HG03066 (cell line): ENCODE results near the gene NEK7.
"Not testable (repeated sequence)": the region's sequence is repeated elsewhere in the genome, so short reads cannot be mapped to it uniquely, and the experiment has no call there.

Experiments
- ATAC-seq: cut with Tn5 transposase; IDR thresholded peaks from one replicate; pipeline ENCODE4 v1.9.1; 2021; ENCODE audit warnings: low read depth; ENCODE audit not compliant: unreplicated experiment

NEK7 gene

GRCh38 chr1:198167436-198167934 lies 10.7 kb downstream of the NEK7 start:
- ATAC-seq: peak; percentile 71

DNA sequence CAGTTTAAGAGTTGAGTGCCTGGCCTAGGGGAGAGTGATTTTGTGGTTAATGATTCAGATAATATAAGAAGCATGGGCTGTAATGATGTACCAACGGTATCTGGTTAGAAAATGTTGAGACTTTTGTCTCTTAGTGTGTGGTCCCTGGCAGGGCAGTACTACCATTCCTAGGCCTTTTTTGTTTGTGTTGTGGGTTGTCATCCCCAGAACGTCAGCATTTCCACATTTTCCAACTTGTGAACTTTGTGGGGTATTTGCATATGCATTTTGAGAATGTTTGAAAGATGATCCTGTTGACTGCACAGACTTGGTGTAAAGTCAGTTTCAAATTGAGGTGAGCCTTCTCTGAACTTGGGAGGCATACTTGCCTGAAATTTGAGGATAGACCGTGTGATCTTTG lies 11.4 kb downstream of the NEK7 start:
- no peak for ATAC-seq

DNA sequence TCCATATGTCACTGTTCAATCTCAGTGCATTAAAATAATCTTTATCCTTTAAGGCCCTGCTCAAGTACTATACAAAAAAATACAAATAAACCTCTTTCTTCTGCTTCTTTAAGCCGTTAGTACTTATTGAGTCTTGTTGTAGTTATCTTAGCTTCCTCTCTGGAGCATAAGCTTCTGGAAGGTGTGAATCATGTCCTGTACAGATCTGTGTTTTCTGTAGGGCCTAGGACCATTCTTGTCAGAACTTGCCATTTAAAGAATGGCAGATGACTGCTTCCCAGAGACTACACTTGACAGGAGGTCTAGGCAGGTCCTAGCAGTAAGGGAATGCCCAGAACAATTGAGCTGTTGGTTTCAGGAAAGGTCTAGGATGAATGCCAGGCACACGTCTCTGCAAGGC lies 12.9 kb downstream of the NEK7 start:
- ATAC-seq: no peak

- no peak for ATAC-seq
These were observed 15.1 kb downstream of the NEK7 start for GRCh38 chr1:198171667-198172540.

GRCh38 chr1:198173832-198174231 lies 17.0 kb downstream of the NEK7 start:
- ATAC-seq: peak; percentile 4

GRCh38 chr1:198174297-198174696 lies 17.5 kb downstream of the NEK7 start:
- ATAC-seq: peak; percentile 39

- peak; percentile 37 for ATAC-seq
These were observed 18.8 kb downstream of the NEK7 start for GRCh38 chr1:198175423-198176170.

DNA sequence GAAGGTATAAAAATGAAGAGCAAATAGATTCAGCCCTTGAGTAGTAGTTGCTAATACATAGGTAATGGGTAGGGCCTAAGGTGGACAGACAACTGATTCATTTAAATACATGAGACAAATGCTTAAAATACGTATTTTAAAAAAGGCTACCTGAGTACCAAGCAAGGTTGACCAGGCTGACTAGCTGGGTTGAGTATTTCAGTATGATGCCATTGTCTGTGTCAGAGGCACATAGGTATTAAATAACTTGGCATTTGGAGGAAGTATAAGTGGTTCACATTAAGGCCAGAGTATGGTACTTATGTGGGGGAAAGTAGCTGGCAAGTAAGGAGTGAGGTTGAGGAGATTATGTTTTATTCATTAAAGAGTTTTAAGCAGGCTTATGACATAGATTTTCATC lies 19.4 kb downstream of the NEK7 start:
- ATAC-seq: no peak

GRCh38 chr1:198177546-198177945 lies 20.7 kb downstream of the NEK7 start:
- ATAC-seq: no peak

DNA sequence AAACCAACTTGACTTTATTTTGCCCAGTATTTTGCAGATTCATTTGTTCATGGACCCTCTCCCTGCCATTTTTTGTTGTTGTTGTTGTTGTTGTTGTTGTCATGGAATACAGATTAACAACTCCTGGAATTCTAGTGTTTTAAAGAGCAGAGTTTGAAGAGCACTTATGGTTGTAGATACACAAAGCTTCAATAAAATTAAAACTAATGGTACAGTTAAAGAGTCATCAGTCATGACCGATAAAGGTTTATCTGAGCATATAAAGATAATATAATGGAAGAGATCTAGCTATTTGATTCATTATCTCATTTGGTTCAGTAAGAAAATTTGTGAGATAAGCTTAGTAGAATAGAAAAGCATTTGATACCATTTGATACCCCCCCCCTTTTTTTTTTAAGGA lies 21.8 kb downstream of the NEK7 start:
- ATAC-seq: no peak

GRCh38 chr1:198179556-198179981 lies 22.8 kb downstream of the NEK7 start:
- peak; percentile 62 for ATAC-seq

- no peak for ATAC-seq
These were observed 26.8 kb downstream of the NEK7 start for GRCh38 chr1:198183605-198184004.

- ATAC-seq: no peak
These were observed 27.7 kb downstream of the NEK7 start for GRCh38 chr1:198184516-198184915.

DNA sequence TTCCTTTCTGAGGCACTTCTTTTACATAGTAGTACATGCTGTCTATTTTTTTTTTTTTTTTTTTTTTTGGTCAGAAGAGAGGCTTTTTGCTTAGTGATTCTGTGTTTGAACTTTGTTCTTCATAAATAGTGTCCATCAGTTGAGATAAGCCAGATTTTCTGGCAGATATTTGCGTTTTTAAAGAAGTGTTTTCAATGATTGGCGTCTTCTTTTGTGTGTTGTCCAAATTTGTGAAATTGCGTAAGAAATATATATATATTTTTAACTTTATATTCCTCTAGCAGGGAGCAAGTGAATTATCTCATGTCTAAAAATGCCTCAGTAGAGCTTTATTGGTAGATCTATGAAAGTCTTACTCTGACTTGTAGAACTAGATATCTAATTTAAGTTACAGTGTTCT lies 28.3 kb downstream of the NEK7 start:
- no peak for ATAC-seq

GRCh38 chr1:198185759-198186158 lies 29.0 kb downstream of the NEK7 start:
- ATAC-seq: peak; percentile 60

GRCh38 chr1:198186916-198187580 lies 30.2 kb downstream of the NEK7 start:
- ATAC-seq: no peak

DNA sequence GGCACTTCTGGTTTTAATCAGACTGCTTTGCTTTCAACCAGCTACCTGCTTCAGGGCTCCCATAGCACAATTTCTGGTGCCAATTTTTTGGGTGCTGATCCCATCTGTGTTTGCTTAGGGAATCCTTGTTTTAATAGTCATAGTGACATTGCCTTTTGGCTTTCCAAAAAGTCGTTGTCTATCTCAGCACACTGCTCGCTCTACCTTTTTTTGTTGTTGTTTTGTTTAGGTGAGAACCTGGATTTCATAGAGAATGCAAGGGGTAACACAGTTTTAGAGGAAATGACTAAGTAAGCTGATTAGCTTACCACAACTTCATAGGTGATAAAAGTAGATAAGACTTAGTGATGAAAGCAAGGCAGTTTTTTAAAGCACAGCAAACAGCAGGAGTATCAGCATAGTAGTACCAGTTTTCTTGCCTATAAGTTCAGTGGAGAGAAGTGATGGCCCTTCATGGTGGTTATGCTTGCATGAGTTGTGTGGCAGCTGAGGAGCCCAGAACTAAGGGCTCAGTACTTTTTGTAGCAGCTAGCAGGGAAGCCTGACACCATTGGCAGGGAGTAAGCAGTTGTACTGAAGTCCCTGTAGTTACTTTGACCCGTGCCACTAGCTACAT lies 31.3 kb downstream of the NEK7 start:
- ATAC-seq: no peak

- ATAC-seq: no peak
These were observed 34.3 kb downstream of the NEK7 start for GRCh38 chr1:198191117-198191516.

GRCh38 chr1:198193871-198194270 lies 37.1 kb downstream of the NEK7 start:
- not testable (repeated sequence) for ATAC-seq

DNA sequence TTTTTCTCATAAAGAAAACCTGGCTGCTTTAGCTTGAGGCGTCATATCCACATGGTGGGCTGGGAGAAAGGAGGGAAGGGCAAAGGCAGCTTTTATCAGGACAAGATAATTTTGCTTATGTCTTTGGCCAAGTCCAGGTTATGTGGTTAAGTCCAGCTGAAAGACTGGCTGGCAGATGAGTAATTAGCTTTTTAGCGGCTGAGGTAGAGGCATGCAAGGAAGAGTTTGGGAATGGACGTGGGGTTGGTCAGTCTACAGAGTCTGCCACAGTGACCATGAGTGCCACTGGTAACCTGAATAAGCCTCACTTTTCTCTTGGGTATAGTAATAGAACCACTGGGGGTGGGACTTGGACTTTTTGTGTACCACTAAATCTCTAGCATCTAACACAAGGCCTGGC lies 39.8 kb downstream of the NEK7 start:
- no peak for ATAC-seq

DNA sequence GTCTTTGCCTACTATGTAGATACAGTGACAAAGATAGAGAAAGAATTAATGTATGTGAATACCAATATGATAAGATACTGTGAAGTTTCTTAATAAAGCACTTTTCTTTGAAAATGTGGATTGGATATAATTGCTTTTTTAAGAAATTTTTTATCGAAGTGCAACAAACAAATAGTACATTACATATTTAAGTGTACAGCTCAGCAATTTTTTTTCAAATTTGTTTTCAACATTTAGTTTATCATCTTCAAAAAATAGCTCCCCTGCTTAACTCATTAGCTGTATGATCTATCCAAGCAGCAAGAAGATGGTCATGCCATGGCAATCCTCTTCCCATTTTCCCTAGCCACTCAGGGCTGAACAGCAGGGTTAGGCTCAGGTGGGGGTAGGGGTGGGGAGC lies 40.5 kb downstream of the NEK7 start:
- ATAC-seq: no peak
